ENCODE results near the gene PCSK5. TPM values are rescaled to one million over a fixed set of nuclear protein-coding genes. Genes with fewer than 3 reads are reported as not detected.
"Not testable (repeated sequence)": the region's sequence is repeated elsewhere in the genome, so short reads cannot be mapped to it uniquely, and the experiment has no call there.

Gene PCSK5
- total RNA-seq, 1 experiment from 2014 or later: 6.9 TPM

DNA sequence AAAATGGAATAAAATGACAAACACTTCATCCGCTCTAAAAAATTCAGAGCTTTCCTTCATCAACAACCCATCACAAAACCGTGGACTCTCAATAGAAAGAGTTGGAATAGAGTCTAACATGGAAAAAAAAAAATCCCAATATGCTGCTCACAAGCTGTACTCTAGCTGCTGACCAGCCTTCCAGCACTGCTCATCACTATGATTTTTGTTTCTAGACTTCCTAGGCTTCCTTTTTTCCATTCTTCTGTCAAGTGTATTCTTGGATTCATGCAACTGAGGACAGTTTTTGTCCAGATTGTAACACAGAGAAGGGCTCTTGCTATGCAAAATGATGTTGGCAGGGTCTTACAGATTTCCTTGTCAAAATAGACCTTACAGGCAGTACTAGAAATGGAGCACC is 469.3 kb downstream of the PCSK5 start:
- Histone ChIP-seq H3K4me3 (replicated peaks in 1 of 2; ENCODE audit: low read depth in 1 of 2, low read length in 2 of 2) (no peak overlapping the region), H3K27ac (ENCODE audit: low read depth, low read length) (no peak overlapping the region), H3K4me1 (ENCODE audit: control insufficient read depth in 1 of 2, insufficient read depth in 2 of 2, low read length in 2 of 2) (peaks cover 4% of the 10 kb centered on the region in 2 experiments), H3K9me2 (ENCODE audit: insufficient read depth) (no peaks in the 10 kb centered on the region), H3K27me3 (ENCODE audit: insufficient read depth, low read length) (no peaks in the 10 kb centered on the region), H3K9me3 (ENCODE audit: control insufficient read depth in 1 of 2, insufficient read depth in 1 of 2, low read depth in 1 of 2, low read length in 2 of 2) (no peaks in the 10 kb centered on the region), H3K36me3 (ENCODE audit: control insufficient read depth in 1 of 2, insufficient read depth in 2 of 2, low read length in 2 of 2) (no peaks in the 10 kb centered on the region), H3K9ac (ENCODE audit: low read length) (no peak overlapping the region), H3K79me2 (ENCODE audit: insufficient read depth, low read length) (no peaks in the 10 kb centered on the region), H3K4me2 (ENCODE audit: low read length) (no peak overlapping the region), H4K20me1 (ENCODE audit: insufficient read depth) (no peaks in the 10 kb centered on the region), H2AFZ (ENCODE audit: low read depth, low read length, poor library complexity, severe bottlenecking) (no peak overlapping the region)
- POLR2A ChIA-PET: no interaction called here
- no peak for DNase-seq (ENCODE audit: low read depth, low spot score)
- no TSS peak for BruUV-seq (replicated peaks)
- RAD21 ChIA-PET (ENCODE audit: low non-redundant PET in 1 of 2, low total read pairs in 2 of 2, uncharacterized antibody in 2 of 2, unreplicated experiment in 2 of 2): no interaction called here
- intact Hi-C loops (cut with micrococcal nuclease): no loop called here
- ATAC-seq: no peak
- CTCF ChIA-PET: no interaction called here
- TF ChIP-seq POLR2AphosphoS5 (IDR thresholded peaks at IDR 0.05; ENCODE audit: low read depth, low read length) (no peak), ZNF274 (IDR thresholded peaks at IDR 0.05; ENCODE audit: low read depth, low read length) (no peak)

DNA sequence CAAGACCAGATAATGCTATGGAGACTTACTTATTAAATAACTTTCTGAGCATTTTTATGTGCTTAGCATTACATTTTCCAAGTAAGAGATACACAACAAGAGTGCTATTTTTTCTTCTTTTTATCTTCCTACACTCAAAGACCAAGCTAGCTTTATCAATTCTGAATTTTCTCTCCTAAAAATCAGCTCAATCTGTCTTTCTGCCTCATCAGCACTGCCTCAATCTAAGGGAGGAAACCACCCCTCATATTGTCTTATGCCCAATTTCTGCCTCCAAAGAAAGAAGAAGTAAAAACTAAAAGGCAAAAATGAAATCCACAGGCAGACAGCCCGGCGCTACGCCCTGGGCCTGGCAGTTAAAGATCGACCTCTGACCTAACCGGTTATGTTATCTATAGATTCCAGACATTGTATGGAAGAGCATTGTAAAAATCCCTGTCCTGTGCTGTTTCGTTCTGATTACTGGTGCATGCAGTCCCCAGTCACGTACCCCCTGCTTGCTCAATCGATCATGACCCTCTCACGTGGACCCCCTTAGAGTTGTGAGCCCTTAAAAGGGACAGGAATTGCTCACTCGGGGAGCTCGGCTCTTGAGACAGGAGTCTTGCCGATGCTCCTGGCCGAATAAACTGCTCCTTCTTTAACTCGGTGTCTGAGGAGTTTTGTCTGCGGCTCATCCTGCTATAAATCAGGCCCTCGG is 472.0 kb downstream of the PCSK5 start:
- RAD21 ChIA-PET (ENCODE audit: low non-redundant PET in 1 of 2, low total read pairs in 2 of 2, uncharacterized antibody in 2 of 2, unreplicated experiment in 2 of 2); H4K20me1 ChIP-seq (ENCODE audit: insufficient read depth); POLR2A ChIA-PET; H3K27me3 ChIP-seq (ENCODE audit: insufficient read depth, low read length); H2AFZ ChIP-seq (ENCODE audit: low read depth, low read length, poor library complexity, severe bottlenecking); H3K9me3 ChIP-seq (ENCODE audit: control insufficient read depth in 1 of 2, insufficient read depth in 1 of 2, low read depth in 1 of 2, low read length in 2 of 2); H3K4me3 ChIP-seq (replicated peaks in 1 of 2; ENCODE audit: low read depth in 1 of 2, low read length in 2 of 2); H3K79me2 ChIP-seq (ENCODE audit: insufficient read depth, low read length); intact Hi-C loops (cut with micrococcal nuclease); H3K4me2 ChIP-seq (ENCODE audit: low read length); H3K27ac ChIP-seq (ENCODE audit: low read depth, low read length); H3K9me2 ChIP-seq (ENCODE audit: insufficient read depth); ATAC-seq; CTCF ChIA-PET; DNase-seq (ENCODE audit: low read depth, low spot score); BruUV-seq (replicated peaks); H3K36me3 ChIP-seq (ENCODE audit: control insufficient read depth in 1 of 2, insufficient read depth in 2 of 2, low read length in 2 of 2); H3K9ac ChIP-seq (ENCODE audit: low read length): not testable (repeated sequence)
- peaks cover 25 to 28% of the 10 kb centered on the region in 2 experiments for H3K4me1 ChIP-seq (ENCODE audit: control insufficient read depth in 1 of 2, insufficient read depth in 2 of 2, low read length in 2 of 2)

GRCh38 chr9:76363032-76363395 is 472.5 kb downstream of the PCSK5 start:
- Histone ChIP-seq H3K27me3 (ENCODE audit: insufficient read depth, low read length) (no peaks in the 10 kb centered on the region), H2AFZ (ENCODE audit: low read depth, low read length, poor library complexity, severe bottlenecking) (no peak overlapping the region), H3K79me2 (ENCODE audit: insufficient read depth, low read length) (no peaks in the 10 kb centered on the region), H3K27ac (ENCODE audit: low read depth, low read length) (no peak overlapping the region), H3K4me2 (ENCODE audit: low read length) (no peak overlapping the region), H3K9me3 (ENCODE audit: control insufficient read depth in 1 of 2, insufficient read depth in 1 of 2, low read depth in 1 of 2, low read length in 2 of 2) (no peaks in the 10 kb centered on the region), H3K9me2 (ENCODE audit: insufficient read depth) (no peaks in the 10 kb centered on the region), H3K36me3 (ENCODE audit: control insufficient read depth in 1 of 2, insufficient read depth in 2 of 2, low read length in 2 of 2) (no peaks in the 10 kb centered on the region), H3K4me1 (ENCODE audit: control insufficient read depth in 1 of 2, insufficient read depth in 2 of 2, low read length in 2 of 2) (peaks cover 25 to 28% of the 10 kb centered on the region in 2 experiments), H4K20me1 (ENCODE audit: insufficient read depth) (no peaks in the 10 kb centered on the region), H3K4me3 (replicated peaks in 1 of 2; ENCODE audit: low read depth in 1 of 2, low read length in 2 of 2) (no peak overlapping the region), H3K9ac (ENCODE audit: low read length) (no peak overlapping the region)
- intact Hi-C loops (cut with micrococcal nuclease): no loop called here
- ATAC-seq (no peak), DNase-seq (ENCODE audit: low read depth, low spot score) (no peak)
- BruUV-seq (replicated peaks): no TSS peak
- CTCF ChIA-PET: no interaction called here
- RAD21 ChIA-PET (ENCODE audit: low non-redundant PET in 1 of 2, low total read pairs in 2 of 2, uncharacterized antibody in 2 of 2, unreplicated experiment in 2 of 2): no interaction called here
- POLR2A ChIA-PET: no interaction called here
- no peak for TF ChIP-seq SRF (IDR thresholded peaks at IDR 0.05; ENCODE audit: low read depth)
- TF ChIP-seq ELF1 (IDR thresholded peaks at IDR 0.05; ENCODE audit: borderline replicate concordance, low read depth): no peak
- TF ChIP-seq POLR2A (IDR thresholded peaks at IDR 0.05; ENCODE audit: borderline replicate concordance, extremely low read depth, insufficient read depth, insufficient read length): no peak
- TF ChIP-seq EZH2phosphoT487 (IDR thresholded peaks at IDR 0.05; ENCODE audit: borderline replicate concordance): no peak
- TF ChIP-seq SP1 (IDR thresholded peaks at IDR 0.05; ENCODE audit: low read depth): no peak
- no peak for TF ChIP-seq SIN3A (IDR thresholded peaks at IDR 0.05; ENCODE audit: low read depth)
- no peak for TF ChIP-seq JUND (IDR thresholded peaks at IDR 0.05)
- no peak for TF ChIP-seq FOSL1 (IDR thresholded peaks at IDR 0.05; ENCODE audit: low read depth)
- no peak for TF ChIP-seq CEBPB (IDR thresholded peaks at IDR 0.05; ENCODE audit: low read depth)
- no peak for TF ChIP-seq ZNF274 (IDR thresholded peaks at IDR 0.05; ENCODE audit: low read depth, low read length)
- no peak for TF ChIP-seq CTCF (IDR thresholded peaks at IDR 0.05 in 2 of 3, conservative IDR thresholded peaks at IDR 0.05 in 1 of 3; ENCODE audit: borderline replicate concordance in 1 of 3, insufficient read depth in 1 of 3, low read depth in 2 of 3, low read length in 2 of 3)
- no peak for TF ChIP-seq EGR1 (IDR thresholded peaks at IDR 0.05; ENCODE audit: low read depth)
- TF ChIP-seq YY1 (IDR thresholded peaks at IDR 0.05; ENCODE audit: extremely low read depth, insufficient replicate concordance, low read depth, low read length): no peak
- TF ChIP-seq CBX3 (IDR thresholded peaks at IDR 0.05; ENCODE audit: low read depth): no peak
